GM19351 (cell line): ENCODE data around the gene POLR2C.

Source experiments
- ATAC-seq: cut with Tn5 transposase; IDR thresholded peaks from one replicate; pipeline ENCODE4 v1.9.1; 2021; ENCODE audit warnings: mild to moderate bottlenecking, moderate library complexity; ENCODE audit not compliant: unreplicated experiment

Gene POLR2C

GRCh38 chr16:57517397-57518367 lies 55.2 kb downstream of the POLR2C start:
- no peak for ATAC-seq

DNA sequence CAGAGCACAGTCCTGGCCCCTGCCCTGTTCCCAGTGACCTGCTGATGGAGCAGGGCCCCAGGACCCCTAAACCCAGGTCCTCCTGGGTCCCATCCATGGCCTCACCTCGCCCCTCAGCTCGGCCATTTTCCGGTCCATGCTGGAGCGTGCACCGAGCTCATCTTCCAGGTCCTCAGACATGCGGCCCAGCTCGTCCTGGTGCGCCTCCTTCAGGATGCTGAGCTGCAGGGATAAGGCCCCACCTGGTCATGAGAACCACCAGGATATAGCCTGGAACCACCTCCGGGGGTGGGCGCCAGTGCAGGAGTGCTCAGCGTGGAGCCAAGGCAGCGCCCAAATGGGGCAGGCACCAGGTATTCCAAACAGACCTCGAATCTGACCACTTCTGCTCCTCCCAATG lies 56.0 kb downstream of the POLR2C start:
- no peak for ATAC-seq

DNA sequence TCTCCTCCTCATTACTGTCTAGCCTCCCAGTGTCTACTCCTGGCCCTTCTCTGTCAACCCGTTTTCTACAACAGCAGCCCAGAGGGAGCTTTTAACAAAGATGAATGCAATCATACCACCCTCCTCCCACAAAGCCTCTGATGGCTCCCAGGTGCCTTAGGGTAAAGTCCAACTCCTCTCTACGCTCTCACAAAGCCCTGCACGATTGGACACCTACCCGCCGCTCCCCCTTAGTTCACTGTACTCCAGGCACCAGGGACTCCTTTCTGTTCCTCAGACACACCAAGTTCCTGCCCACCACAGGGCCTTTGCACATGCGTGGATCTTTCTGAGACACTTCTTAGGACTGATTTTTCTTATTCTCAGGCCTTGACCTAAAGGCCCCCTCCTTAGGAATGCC lies 56.4 kb downstream of the POLR2C start:
- ATAC-seq: no peak

GRCh38 chr16:57519796-57520360 lies 57.4 kb downstream of the POLR2C start:
- peak; percentile 77 for ATAC-seq
